Measurements from ENCODE around the gene PLBD2.

GRCh38 chr12:113439301-113439597, 80.9 kb downstream of the PLBD2 start:
- TF ChIP-seq CTCF (conservative IDR thresholded peaks at IDR 0.05; ENCODE audit: low read length) (no peak), EZH2phosphoT487 (IDR thresholded peaks at IDR 0.05; ENCODE audit: borderline replicate concordance) (no peak)

Measured in Loucy (cell line).